Astrocyte (in vitro differentiated cells and primary cell): Measurements from ENCODE around the gene DGAT2.

ENCODE experiments used
- CTCF ChIP-seq: IDR thresholded peaks from 2 replicates; pipeline ENCODE4 v1.5.1; 2011; ENCODE audit warnings: low read depth, mild to moderate bottlenecking, inconsistent platforms, low read length, moderate library complexity; ENCODE audit not compliant: insufficient read depth
- EZH2 ChIP-seq: IDR thresholded peaks from 2 replicates; pipeline ENCODE4 v1.6.1; 2012; ENCODE audit warnings: mild to moderate bottlenecking, low read length, inconsistent platforms; ENCODE audit not compliant: insufficient read depth

- TF ChIP-seq CTCF (no peak), EZH2 (no peak)
These were observed 15.9 kb downstream of the DGAT2 start for GRCh38 chr11:75784506-75784905.
